Suprapubic skin (tissue), 4 donors: Measurements from ENCODE around the gene SARS2. TPM values are rescaled to one million over a fixed set of nuclear protein-coding genes. Genes with fewer than 3 reads are reported as not detected.
A peak's percentile ranks its signal among the peaks of the same experiment; 100 is the strongest.

ENCODE experiments used
- DNase-seq, 2 donors: peaks; one replicate each; pipeline ENCODE4 v3.0.0-alpha.2; 2019; ENCODE audit warnings: low spot score in 2 of 2
- H3K27ac ChIP-seq: fragments of 200-600 bp; sonication (generic); one replicate; pipeline ENCODE4 v1.5.1; 2019
- H3K27me3 ChIP-seq: fragments of 200-600 bp; sonication (generic); one replicate; pipeline ENCODE4 v1.5.1; 2019
- H3K36me3 ChIP-seq: fragments of 200-600 bp; sonication (generic); one replicate; pipeline ENCODE4 v1.5.1; 2019
- H3K4me1 ChIP-seq: fragments of 200-600 bp; sonication (generic); one replicate; pipeline ENCODE4 v1.5.1; 2019
- H3K4me3 ChIP-seq: fragments of 200-600 bp; sonication (generic); one replicate; pipeline ENCODE4 v1.5.1; 2019; ENCODE audit warnings: mild to moderate bottlenecking
- H3K9me3 ChIP-seq: fragments of 200-600 bp; sonication (generic); one replicate; pipeline ENCODE4 v1.5.1; 2019
- EP300 ChIP-seq: sonication (generic); formaldehyde crosslinking; IDR thresholded peaks from one replicate; pipeline ENCODE4 v1.6.1; 2017; ENCODE audit warnings: antibody characterized with exemption
- POLR2A ChIP-seq, 2 donors: fragments of 450-650 bp; IDR thresholded peaks; one replicate each; pipeline ENCODE4 v1.6.1; 2017; ENCODE audit warnings: antibody characterized with exemption in 2 of 2, mild to moderate bottlenecking in 2 of 2, moderate library complexity in 2 of 2
- POLR2AphosphoS5 ChIP-seq, 3 donors: sonication (generic); formaldehyde crosslinking; IDR thresholded peaks; one replicate each; pipeline ENCODE4 v1.6.1; 2017; ENCODE audit warnings: antibody characterized with exemption in 3 of 3
- WGBS: methylation state at CpG from one replicate; pipeline ENCODE4 v1.1.5; 2018; 5-methylcytosine and 5-hydroxymethylcytosine counted together
- total RNA-seq, 4 donors: library from RNA; depleted of rRNA; stranded (reverse); fragments of >200 nt; gene quantifications; one replicate each; pipeline ENCODE4 v1.1.0, GENCODE V29; 2016
- TF ChIP-seq, protein P1 (sequence below), 2 donors: fragments of 200-600 bp in 1 of 2; fragments of 450-650 bp in 1 of 2; sonication (generic) in 1 of 2; IDR thresholded peaks; one replicate each; pipeline ENCODE4 v1.5.1; 2016 to 2019; ENCODE audit warnings: antibody characterized with exemption in 2 of 2, mild to moderate bottlenecking in 1 of 2, moderate library complexity in 1 of 2

The SARS2 gene
- total RNA-seq, 4 donors from 2014 or later: 18.5 to 36.4 (median 29.2) TPM

DNA sequence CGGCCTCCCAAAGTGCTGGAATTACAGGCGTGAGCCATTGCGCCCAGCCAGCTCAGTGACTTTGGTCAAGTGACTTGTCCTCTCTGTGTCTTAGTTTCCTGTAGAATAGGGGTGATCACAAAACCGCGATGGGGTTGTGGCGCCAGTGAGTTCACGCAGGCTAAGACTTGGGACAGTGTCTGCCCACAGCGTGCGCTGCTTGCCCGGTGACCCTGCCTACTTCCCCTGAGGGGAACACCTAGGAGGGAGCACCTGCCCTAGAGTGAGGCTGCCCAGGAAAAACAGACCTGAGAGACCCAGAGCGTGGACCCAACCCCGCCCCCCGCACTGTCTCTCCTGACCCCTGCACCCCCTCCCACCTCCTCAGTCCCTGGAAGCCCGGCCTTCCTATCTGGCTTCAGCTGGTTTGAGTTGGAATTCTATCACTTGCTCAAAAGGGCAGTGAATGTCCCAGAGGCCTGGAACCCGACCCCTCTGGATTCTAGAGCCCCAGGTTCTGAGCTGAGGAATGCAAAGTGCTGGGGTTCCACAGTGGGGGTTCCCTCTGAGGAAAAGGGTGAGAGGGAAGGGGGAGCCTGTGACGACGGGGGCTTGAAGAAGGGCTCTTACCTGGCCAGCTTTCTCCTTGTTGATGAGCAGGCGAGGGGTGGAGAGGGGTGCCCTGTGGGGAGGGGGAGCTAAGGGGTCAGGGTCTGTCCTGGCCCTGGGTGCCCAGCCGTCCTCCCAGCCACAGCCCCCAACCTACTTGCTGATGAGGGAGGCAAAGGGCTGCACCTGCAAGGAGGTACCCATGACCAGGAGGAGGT, 50.3 kb downstream of the SARS2 start:
- H3K9me3 ChIP-seq: no peaks in the 10 kb centered on the region
- H3K4me3 ChIP-seq: no peak overlapping the region
- no peaks in the 10 kb centered on the region for H3K27me3 ChIP-seq
- H3K27ac ChIP-seq: no peak overlapping the region
- 95% methylated on average over 12 of the region's 19 CpGs for WGBS
- peaks cover 3% of the 10 kb centered on the region for H3K4me1 ChIP-seq
- TF ChIP-seq, protein P1, sequence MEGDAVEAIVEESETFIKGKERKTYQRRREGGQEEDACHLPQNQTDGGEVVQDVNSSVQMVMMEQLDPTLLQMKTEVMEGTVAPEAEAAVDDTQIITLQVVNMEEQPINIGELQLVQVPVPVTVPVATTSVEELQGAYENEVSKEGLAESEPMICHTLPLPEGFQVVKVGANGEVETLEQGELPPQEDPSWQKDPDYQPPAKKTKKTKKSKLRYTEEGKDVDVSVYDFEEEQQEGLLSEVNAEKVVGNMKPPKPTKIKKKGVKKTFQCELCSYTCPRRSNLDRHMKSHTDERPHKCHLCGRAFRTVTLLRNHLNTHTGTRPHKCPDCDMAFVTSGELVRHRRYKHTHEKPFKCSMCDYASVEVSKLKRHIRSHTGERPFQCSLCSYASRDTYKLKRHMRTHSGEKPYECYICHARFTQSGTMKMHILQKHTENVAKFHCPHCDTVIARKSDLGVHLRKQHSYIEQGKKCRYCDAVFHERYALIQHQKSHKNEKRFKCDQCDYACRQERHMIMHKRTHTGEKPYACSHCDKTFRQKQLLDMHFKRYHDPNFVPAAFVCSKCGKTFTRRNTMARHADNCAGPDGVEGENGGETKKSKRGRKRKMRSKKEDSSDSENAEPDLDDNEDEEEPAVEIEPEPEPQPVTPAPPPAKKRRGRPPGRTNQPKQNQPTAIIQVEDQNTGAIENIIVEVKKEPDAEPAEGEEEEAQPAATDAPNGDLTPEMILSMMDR (IDR thresholded peaks at IDR 0.05): no peak
- TF ChIP-seq EP300: no peak
- TF ChIP-seq POLR2AphosphoS5 (IDR thresholded peaks at IDR 0.05): no peak
- TF ChIP-seq POLR2A (IDR thresholded peaks at IDR 0.05): no peak
- DNase-seq: no peak
- H3K36me3 ChIP-seq: peaks cover 52% of the 10 kb centered on the region

DNA sequence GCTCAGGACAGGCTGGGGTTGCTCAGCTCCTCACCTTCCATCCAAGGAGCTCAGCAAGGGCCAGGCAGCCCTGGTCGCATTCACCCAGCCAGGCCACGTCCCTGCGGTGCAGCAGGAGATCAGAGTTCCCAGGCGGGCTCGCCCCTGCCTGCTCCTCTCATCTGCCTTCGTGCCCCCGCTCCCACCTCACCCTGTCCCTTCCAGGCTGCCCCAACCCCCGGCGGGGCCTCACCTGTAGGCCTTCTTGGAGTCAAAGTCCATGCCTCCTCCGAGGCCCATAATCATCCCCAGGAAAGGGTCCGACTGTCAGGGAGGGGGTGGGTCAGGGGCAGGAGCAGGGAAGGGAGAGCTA, 51.2 kb downstream of the SARS2 start:
- H3K36me3 ChIP-seq: peaks cover 52% of the 10 kb centered on the region
- no peak overlapping the region for H3K27ac ChIP-seq

DNA sequence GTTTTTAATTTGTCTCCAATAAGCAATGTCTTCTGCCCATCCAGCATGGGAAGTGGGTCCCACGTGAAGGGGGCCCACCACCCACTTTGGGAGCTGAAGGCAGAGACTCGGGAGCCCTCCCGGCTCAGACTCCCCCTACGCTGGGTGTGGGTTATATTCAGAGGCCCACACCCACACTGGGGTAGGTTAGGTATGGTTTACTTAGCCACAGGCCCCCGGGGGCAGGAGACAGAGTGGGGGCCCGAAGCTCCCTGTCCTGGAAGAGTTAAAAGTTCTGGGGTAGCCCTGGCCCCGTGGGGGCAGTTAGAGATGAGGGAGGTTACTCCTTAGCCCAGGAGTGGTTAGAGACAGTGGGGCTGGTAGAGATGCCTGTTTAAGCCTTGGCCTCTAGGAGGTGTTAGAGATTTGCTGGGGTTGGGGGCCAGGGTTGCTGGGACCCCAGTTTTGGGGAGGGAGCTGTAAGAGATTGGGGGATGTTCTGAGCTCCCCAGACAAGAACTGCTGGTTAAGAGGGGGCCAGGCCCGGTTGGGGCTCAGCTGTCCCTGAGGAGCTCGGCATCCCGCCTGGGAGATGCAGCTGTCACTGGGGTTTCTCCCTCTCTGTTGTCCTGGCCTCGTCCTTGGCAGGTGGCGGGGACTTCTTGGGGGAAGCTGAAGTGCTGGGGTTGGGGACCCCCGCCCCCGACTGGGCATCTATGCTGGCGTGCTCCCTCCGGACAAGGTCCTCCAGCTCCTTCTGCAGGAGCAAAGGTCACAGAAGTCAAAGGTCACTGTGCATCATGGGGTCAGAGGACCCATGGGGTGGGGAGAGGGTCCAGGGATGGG, 51.8 kb downstream of the SARS2 start:
- TF ChIP-seq EP300 (no peak), POLR2AphosphoS5 (IDR thresholded peaks at IDR 0.05) (no peak), POLR2A (IDR thresholded peaks at IDR 0.05) (no peak)
- TF ChIP-seq, protein P1 (IDR thresholded peaks at IDR 0.05): no peak
- Histone ChIP-seq H3K27me3 (no peaks in the 10 kb centered on the region), H3K4me3 (no peak overlapping the region), H3K36me3 (peaks cover 51% of the 10 kb centered on the region), H3K27ac (peak overlapping the region; percentile 28), H3K4me1 (peaks cover 3% of the 10 kb centered on the region), H3K9me3 (no peaks in the 10 kb centered on the region)
- 65% methylated on average over 11 of the region's 16 CpGs for WGBS
- no peak for DNase-seq

More for the DNA sequence above, 51.2 kb downstream of the SARS2 start:
- WGBS: 87% methylated on average over 11 of the region's 11 CpGs
- no peak overlapping the region for H3K4me3 ChIP-seq
- peaks cover 3% of the 10 kb centered on the region for H3K4me1 ChIP-seq
- no peak for DNase-seq
- H3K27me3 ChIP-seq: no peaks in the 10 kb centered on the region
- TF ChIP-seq POLR2AphosphoS5 (IDR thresholded peaks at IDR 0.05): no peak
- TF ChIP-seq POLR2A (IDR thresholded peaks at IDR 0.05): no peak
- no peak for TF ChIP-seq EP300
- TF ChIP-seq, protein P1 (IDR thresholded peaks at IDR 0.05): no peak
- no peaks in the 10 kb centered on the region for H3K9me3 ChIP-seq

DNA sequence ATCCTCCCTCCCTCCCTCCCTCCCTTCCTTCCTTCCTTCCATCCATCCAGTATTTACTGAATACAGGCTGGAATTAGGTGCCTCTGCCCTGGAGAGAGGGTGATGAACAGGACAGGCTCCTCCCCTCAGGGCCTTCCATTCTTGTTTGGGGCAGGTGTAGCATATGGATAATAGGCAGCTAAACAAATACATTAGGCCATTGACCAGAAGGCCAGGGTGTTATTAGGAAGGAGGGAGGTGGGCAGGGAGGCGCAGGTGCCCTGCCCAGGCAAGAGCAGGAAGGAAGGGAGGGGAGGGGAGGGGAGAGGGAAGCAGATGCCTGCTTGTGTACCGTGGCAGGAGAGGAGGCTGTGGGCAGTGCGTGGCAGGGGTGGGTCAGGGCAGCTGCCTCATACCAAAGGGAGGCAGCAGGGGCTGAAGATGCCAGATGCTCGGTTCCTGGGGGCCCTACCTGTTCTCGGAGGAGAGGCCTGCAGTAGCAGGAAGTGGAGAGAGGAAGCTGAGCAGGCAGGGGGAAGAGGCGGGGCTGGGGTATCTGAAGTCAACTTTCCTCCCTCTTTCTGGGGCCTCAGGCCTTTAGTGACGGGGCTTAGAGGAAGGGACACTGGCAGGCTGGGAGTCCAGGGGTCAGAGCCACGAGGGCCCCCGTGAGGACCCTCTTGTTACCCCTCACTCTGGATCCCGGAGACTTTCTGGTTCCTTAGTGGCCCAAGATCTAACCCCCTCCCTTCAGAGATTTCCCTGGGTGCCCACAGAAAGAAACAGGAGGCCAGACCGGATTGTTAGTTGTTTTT, 52.6 kb downstream of the SARS2 start, which contains the start of gene RINL:
Gene RINL, minus strand, starts transcription at position 495 of the 794 bp plus-strand sequence. CDS start 1,533 bp downstream, outside the sequence.
- peak within 1 kb of the TSS; percentile 28 for H3K27ac ChIP-seq
- WGBS: 37% methylated on average over 11 of the region's 11 CpGs
- DNase-seq: no peak

More for the DNA sequence above, 52.6 kb downstream of the SARS2 start, which contains the start of gene RINL:
- Histone ChIP-seq H3K36me3 (peaks cover 43% of the 10 kb centered on the region), H3K4me1 (peaks cover 3% of the 10 kb centered on the region), H3K4me3 (no peak within 1 kb of the TSS), H3K9me3 (no peaks in the 10 kb centered on the region), H3K27me3 (no peaks in the 10 kb centered on the region)
- TF ChIP-seq, protein P1 (IDR thresholded peaks at IDR 0.05): no peak
- TF ChIP-seq EP300: no peak
- TF ChIP-seq POLR2A (IDR thresholded peaks at IDR 0.05): no peak
- no peak for TF ChIP-seq POLR2AphosphoS5 (IDR thresholded peaks at IDR 0.05)
